ENCODE data around the gene RGL3. TPM values are rescaled to one million over a fixed set of nuclear protein-coding genes. Genes with fewer than 3 reads are reported as not detected.
"Not testable (repeated sequence)": the region's sequence is repeated elsewhere in the genome, so short reads cannot be mapped to it uniquely, and the experiment has no call there.

The RGL3 gene
- total RNA-seq, 1 donor from 2014 or later, result 8.6 TPM

DNA sequence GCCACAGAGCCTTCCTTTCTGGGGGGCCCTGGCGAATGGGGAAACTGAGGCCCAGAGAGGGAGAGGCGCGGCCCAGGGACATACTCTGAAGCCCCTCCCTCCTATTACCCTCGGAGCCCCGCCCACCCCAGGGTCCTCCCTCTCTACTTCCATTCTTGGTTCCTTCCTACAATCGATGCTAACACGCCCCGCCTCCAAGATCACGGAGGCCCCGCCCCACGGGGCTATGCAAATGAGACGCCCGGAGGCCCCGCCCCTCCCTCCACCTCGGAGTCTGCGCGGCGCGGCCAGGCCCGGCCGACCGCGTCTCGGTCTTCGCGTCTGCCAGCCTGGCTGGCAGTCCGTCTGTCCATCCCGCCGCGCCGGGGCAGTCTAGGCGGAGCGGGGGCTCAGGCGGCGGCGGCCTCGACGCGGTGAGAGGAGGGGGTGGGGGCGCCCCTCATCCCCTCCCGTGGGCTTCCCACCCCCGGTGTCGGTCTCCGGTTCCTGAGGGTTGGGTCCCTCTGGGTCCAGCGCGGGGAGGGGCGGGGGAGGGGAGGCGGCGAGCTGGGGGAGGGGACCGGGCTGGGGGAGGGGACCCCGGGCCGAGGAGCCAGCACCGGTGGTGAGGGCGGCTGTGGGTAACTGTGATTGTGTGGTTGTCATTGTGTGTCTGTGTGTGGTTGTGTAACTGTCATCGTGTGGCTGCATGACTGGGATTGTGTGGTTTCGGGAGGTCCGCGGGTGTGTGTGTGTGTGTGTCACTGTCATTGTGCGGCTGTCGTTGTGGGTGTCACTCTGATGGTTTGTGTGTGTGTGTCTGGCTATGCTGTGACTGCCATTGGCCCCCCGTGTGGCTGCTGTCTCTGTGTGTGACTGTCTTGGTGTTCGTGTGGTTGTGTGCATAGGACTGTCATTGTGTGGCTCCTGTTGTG is 63.7 kb downstream of the RGL3 start, which contains the start of gene PLPPR2:
TSS of gene PLPPR2 (plus strand) at position 273 of the 914 bp plus-strand sequence. CDS start 2,242 bp downstream, outside the sequence.
- DNase-seq, result peak; percentile 98
- intact Hi-C loops (cut with DNase I), result no loop called here
- peak; percentile 98 for ATAC-seq (ENCODE audit: poor library complexity)

DNA sequence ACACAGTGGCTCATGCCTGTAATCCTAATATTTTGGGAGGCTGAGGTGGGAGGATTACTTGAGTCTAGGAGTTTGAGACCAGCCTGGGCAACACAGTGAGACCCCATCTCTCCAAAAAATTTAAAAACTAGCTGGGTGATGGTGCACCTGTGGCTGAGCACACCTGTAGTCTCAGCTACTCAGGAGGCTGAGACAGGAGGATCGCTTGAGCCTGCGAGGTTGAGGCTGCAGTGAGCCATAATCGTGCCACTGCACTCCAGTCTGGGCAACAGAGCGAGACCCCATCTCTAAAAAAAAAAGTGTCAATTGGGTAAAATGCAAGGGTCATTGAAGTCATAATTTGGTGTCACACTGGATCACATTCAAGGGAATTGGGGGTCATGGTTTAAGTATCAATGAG is 65.0 kb downstream of the RGL3 start:
- intact Hi-C loops (cut with DNase I); ATAC-seq (ENCODE audit: poor library complexity); DNase-seq: not testable (repeated sequence)

DNA sequence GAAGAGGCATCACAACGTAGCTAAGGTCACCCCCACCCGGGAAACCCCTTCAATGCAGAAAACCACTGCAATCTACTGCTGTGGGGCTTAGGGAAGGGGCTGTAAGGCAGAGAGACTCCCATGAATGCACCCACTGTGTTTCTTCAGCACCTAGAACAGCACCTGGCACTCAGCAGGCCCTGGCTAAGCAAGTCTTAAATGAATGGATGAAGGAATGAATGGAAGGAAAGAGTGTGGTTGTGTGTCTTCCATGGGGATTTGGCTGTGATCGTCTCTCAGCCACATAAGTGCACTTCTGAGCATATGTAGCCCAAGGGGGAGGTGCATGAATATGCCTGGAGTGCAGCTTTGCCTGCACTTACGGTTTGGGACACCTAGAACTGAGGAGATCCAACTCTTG is 69.9 kb downstream of the RGL3 start:
- intact Hi-C loops (cut with DNase I), result no loop called here
- no peak for ATAC-seq (ENCODE audit: poor library complexity)
- no peak for DNase-seq

DNA sequence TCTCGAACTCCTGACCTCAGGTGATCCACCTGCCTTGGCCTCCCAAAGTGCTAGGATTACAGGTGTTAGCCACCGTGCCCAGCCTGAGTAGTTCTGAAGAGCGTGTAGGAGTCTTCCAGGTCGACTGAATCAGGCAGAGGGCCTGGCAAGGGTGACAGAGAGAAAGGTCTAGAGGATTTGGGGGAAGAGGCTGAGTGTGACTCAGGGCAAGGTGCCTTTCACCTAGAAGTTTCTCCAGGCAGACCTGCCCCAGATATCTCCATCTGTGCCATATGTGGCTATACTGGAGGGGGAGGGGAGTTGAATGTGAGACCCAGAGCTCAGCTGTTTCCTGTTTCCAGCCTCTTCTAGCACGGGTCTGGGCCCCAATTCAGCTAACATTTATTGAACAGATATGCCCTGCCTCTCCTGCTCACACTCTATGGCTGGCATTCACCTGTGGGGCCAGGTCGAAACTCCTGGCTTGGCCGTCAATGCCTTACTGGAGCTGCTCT is 71.5 kb downstream of the RGL3 start:
- ATAC-seq (ENCODE audit: poor library complexity), result no peak
- DNase-seq, result no peak
- intact Hi-C loops (cut with DNase I), result no loop called here

DNA sequence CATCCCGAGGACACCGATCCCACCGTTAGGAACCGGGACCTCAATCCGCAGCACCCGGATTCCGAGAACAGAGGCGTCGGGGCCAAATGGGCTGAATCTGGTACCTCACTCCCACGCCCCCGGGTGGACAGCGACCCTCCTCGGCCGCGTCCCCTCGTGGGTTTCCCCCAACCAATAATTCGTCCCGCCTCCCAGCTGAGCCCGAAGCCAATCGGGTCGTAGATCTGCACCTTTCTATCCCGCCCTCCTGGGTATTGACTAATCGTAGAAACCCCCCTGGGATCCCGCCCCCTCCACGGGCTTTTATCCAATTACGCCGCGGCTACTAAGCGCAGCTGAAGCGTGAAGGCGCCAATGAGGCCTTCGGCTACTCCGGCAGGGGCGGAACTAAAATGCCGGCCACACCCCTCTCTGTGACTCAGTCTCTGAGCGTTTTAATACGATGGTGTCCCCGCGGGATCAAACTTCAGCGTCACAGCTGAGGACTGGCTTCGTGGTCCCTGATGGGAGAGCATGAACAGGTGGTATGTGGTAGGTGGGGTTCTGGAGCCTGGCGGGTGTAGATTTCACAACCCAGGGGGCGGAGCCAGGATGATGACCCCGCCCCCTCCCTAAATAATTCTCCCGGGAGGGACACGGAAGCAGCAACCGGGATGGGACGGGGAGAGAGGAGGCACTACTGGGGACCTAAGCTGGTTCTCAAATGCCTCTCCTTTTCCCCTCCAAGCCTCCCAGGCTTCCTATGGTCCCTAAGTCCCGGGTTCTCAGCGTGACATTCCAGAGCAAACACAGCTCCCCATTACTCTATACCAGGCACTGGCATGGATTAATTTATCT is 72.8 kb downstream of the RGL3 start, which contains the start of the genes CCDC159 and TMEM205:
TSS of gene CCDC159 (plus strand) at position 416 of the 837 bp plus-strand sequence. CDS start at position 504, 88 bp downstream.
TSS of gene TMEM205 (minus strand) at position 165 of the 837 bp plus-strand sequence. CDS start 649 bp downstream, outside the sequence.
- intact Hi-C loops (cut with DNase I), result no loop called here
- peak; percentile 96 for ATAC-seq (ENCODE audit: poor library complexity)

DNA sequence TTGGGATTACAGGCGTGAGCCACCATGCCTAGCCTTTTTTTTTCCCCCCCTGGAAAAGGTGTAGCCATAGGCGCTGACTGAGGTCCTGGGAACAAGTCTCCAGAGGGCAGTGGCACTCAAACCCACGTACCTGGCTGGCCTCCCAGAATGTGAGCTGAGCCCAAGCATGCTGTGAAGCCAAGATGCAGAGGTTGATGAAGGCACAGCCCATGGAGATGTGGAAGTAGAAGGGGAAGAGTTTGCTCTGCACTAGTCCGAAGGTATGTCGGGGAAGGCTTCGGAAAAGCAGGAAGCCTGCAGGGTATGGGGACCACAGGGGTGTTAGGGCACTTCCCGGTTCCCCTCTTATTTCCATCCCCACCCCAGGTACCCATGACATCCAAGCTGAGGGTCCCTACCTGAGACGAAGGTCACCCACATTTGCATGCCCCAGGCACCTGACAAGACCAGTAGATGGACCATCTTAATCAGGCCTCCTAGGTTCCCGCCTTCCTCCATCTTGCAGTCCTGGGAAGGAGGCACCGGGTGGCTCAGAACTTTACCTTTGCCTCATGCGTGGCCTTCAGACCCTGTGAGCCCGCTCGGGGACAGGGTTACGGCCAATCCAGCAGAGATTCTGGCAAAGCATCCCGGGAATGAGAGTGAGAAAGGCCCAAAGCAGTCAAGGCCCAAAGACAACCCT is 73.9 kb downstream of the RGL3 start:
- DNase-seq (no peak), ATAC-seq (ENCODE audit: poor library complexity) (no peak)
- intact Hi-C loops (cut with DNase I), result no loop called here

More for the DNA sequence above, 72.8 kb downstream of the RGL3 start, which contains the start of the genes CCDC159 and TMEM205:
- peak; percentile 98 for DNase-seq

Other genes with a start within 250 kb of the RGL3 start
- 383 TPM for gene KANK2, start 221.8 kb downstream of the RGL3 start, total RNA-seq
- gene ANGPTL8, start 179.7 kb downstream of the RGL3 start, total RNA-seq, result 0.40 TPM
- 32.0 TPM for gene DOCK6, start 156.8 kb downstream of the RGL3 start, total RNA-seq
- not detected for gene TSPAN16, start 123.2 kb downstream of the RGL3 start, total RNA-seq
- gene RAB3D, start 79.7 kb downstream of the RGL3 start, total RNA-seq, result 7.9 TPM
- 105 TPM for gene TMEM205, start 73.0 kb downstream of the RGL3 start, total RNA-seq
- 18.8 TPM for gene CCDC159, start 72.8 kb downstream of the RGL3 start, total RNA-seq
- 13.7 TPM for gene PLPPR2, start 63.9 kb downstream of the RGL3 start, total RNA-seq
- 1.2 TPM for gene SWSAP1, start 44.6 kb downstream of the RGL3 start, total RNA-seq
- gene EPOR, start 35.0 kb downstream of the RGL3 start, total RNA-seq, result 9.2 TPM
- gene ODAD3, start 15.8 kb upstream of the RGL3 start, total RNA-seq, result 0.65 TPM
- 105 TPM for gene PRKCSH, start 16.3 kb upstream of the RGL3 start, total RNA-seq
- gene ELAVL3, start 61.7 kb upstream of the RGL3 start, total RNA-seq, result 0.62 TPM
- gene ZNF653, start 86.5 kb upstream of the RGL3 start, total RNA-seq, result 2.9 TPM
- gene ECSIT, start 109.8 kb upstream of the RGL3 start, total RNA-seq, result 178 TPM
- 59.5 TPM for gene CNN1, start 119.5 kb upstream of the RGL3 start, total RNA-seq
- 32.7 TPM for gene ELOF1, start 139.9 kb upstream of the RGL3 start, total RNA-seq
- 2.3 TPM for gene ACP5, start 158.3 kb upstream of the RGL3 start, total RNA-seq
- gene ZNF627, start 178.2 kb upstream of the RGL3 start, total RNA-seq, result 4.2 TPM

All from Right ventricle myocardium superior (tissue), 1 donor.